Measurements from ENCODE around the gene ARL10.

ARL10 gene

GRCh38 chr5:176365351-176366231 lies at the start of gene ARL10:
TSS of gene ARL10 (plus strand) at chr5:176365487. CDS start at chr5:176365564, 77 bp downstream.
- peak; percentile 73 for DNase-seq

- DNase-seq = no peak
Measured at GRCh38 chr5:176317534-176318374, 47.5 kb upstream of the ARL10 start.

GRCh38 chr5:176319827-176320554 lies 45.3 kb upstream of the ARL10 start:
- no peak for DNase-seq

- DNase-seq = no peak
Measured at GRCh38 chr5:176320577-176320976, 44.7 kb upstream of the ARL10 start.

GRCh38 chr5:176334031-176334770 lies 31.1 kb upstream of the ARL10 start:
- DNase-seq = no peak

GRCh38 chr5:176337913-176338312 lies 27.4 kb upstream of the ARL10 start:
- DNase-seq = no peak

- DNase-seq = no peak
Measured at GRCh38 chr5:176339304-176339703, 26.0 kb upstream of the ARL10 start.

GRCh38 chr5:176341325-176342157 lies 23.7 kb upstream of the ARL10 start:
- no peak for DNase-seq

GRCh38 chr5:176342158-176342483 lies 23.2 kb upstream of the ARL10 start:
- DNase-seq = no peak

GRCh38 chr5:176342766-176343458 lies 22.4 kb upstream of the ARL10 start:
- no peak for DNase-seq

GRCh38 chr5:176350416-176350815 lies 14.9 kb upstream of the ARL10 start:
- no peak for DNase-seq

- DNase-seq = no peak
Measured at GRCh38 chr5:176352116-176352878, 13.0 kb upstream of the ARL10 start.

- no peak for DNase-seq
Measured at GRCh38 chr5:176353533-176353932, 11.8 kb upstream of the ARL10 start.

GRCh38 chr5:176355400-176356178 lies 9.7 kb upstream of the ARL10 start:
- DNase-seq = no peak

- DNase-seq = no peak
Measured at GRCh38 chr5:176356179-176356566, 9.1 kb upstream of the ARL10 start.

- no peak for DNase-seq
Measured at GRCh38 chr5:176359658-176360057, 5.6 kb upstream of the ARL10 start.

- DNase-seq = peak; percentile 3
Measured at GRCh38 chr5:176360894-176361436, 4.3 kb upstream of the ARL10 start.

- DNase-seq = peak; percentile 86
Measured at GRCh38 chr5:176361437-176362232, 3.7 kb upstream of the ARL10 start, which contains the start of gene KIAA1191. TSS of gene KIAA1191 (minus strand) at chr5:176361764. CDS start at chr5:176359508, 2,256 bp downstream.

Data from fibroblast of upper back skin (primary cell).